GM23338 (cell line): ENCODE measurements around the gene PEX11A.

Experiments
- CREB1 ChIP-seq: fragments of 250-450 bp; sonication (Bioruptor Pico); IDR thresholded peaks from 2 replicates; pipeline ENCODE4 v1.5.0; 2020; ENCODE audit warnings: low read depth, mild to moderate bottlenecking, moderate library complexity
- CTCF ChIP-seq, 2 experiments: fragments of 200-600 bp in 1 of 2; sonication (generic) in 1 of 2; conservative IDR thresholded peaks; 2 replicates each; pipeline versions ENCODE4 v1.5.1 to v1.6.1; 2016 to 2017; ENCODE audit warnings: antibody characterized with exemption in 2 of 2, low read depth in 2 of 2, mild to moderate bottlenecking in 2 of 2, moderate library complexity in 1 of 2
- EZH2 ChIP-seq: fragments of 200-600 bp; sonication (generic); IDR thresholded peaks from one replicate; pipeline ENCODE4 v1.8.0; 2017; ENCODE audit warnings: antibody characterized with exemption, mild to moderate bottlenecking, low read depth; ENCODE audit not compliant: unreplicated experiment
- EZH2phosphoT487 ChIP-seq: fragments of 200-600 bp; sonication (generic); IDR thresholded peaks from one replicate; pipeline ENCODE4 v1.8.1; 2018; ENCODE audit warnings: antibody characterized with exemption; ENCODE audit not compliant: unreplicated experiment
- JUNB ChIP-seq: IDR thresholded peaks from one replicate; pipeline ENCODE4 v1.6.1; 2016; ENCODE audit warnings: antibody characterized with exemption; ENCODE audit not compliant: unreplicated experiment
- POLR2AphosphoS5 ChIP-seq: IDR thresholded peaks from 2 replicates; pipeline ENCODE4 v1.6.1; 2016; ENCODE audit warnings: antibody characterized with exemption, low read depth
- REST ChIP-seq: IDR thresholded peaks from one replicate; pipeline ENCODE4 v1.6.1; 2018; ENCODE audit warnings: antibody characterized with exemption; ENCODE audit not compliant: unreplicated experiment

DNA sequence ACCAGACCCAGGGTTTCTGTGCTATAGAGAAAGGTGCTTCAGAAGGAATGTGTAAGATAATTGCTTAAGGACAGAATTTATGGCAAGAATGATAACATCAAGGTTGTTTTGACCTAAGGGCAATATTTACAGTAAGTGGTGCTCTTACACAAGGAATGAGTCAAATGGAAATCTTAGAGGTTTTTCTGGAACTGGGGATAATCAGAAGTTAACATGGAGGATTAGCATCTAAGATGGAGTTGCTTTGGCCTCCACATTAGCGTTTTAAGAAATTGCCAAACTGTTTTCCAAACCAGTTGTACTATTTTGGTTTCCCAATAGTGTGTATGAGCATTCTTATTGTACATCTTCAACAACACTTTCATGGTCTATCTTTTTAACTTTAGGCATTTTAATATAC is 3.1 kb upstream of the PEX11A start:
- TF ChIP-seq POLR2AphosphoS5 (no peak), CTCF (conservative IDR thresholded peaks at IDR 0.05; ENCODE audit: low read depth in 2 of 2) (no peak), EZH2phosphoT487 (no peak), EZH2 (no peak), CREB1 (CRISPR knock-in tag) (no peak), REST (no peak), JUNB (no peak)
